ENCODE data around the gene MFSD6. TPM values are rescaled to one million over a fixed set of nuclear protein-coding genes. Genes with fewer than 3 reads are reported as not detected.
A peak's percentile ranks its signal among the peaks of the same experiment; 100 is the strongest.
"Not testable (repeated sequence)": the region's sequence is repeated elsewhere in the genome, so short reads cannot be mapped to it uniquely, and the experiment has no call there.

The MFSD6 gene
- 100 to 1,000 TPM in 2 of 7 donors, 10 to 100 TPM in 5; 31.9 to 130 (median 59.8) TPM for total RNA-seq
- polyA plus RNA-seq: 10 to 100 TPM in 1 of 3 donors, 1 to 10 TPM in 2; 5.0 to 10.1 (median 5.5) TPM
- long read RNA-seq, donor 1: 0 reads
- long read RNA-seq, donor 2, full-length matches to known transcripts: 5 of 5 reads
- long read RNA-seq, donor 2, partial matches to known transcripts: 0 of 5 reads
- long read RNA-seq, donor 2, other reads (novel, unspliced or antisense): 0 of 5 reads

DNA sequence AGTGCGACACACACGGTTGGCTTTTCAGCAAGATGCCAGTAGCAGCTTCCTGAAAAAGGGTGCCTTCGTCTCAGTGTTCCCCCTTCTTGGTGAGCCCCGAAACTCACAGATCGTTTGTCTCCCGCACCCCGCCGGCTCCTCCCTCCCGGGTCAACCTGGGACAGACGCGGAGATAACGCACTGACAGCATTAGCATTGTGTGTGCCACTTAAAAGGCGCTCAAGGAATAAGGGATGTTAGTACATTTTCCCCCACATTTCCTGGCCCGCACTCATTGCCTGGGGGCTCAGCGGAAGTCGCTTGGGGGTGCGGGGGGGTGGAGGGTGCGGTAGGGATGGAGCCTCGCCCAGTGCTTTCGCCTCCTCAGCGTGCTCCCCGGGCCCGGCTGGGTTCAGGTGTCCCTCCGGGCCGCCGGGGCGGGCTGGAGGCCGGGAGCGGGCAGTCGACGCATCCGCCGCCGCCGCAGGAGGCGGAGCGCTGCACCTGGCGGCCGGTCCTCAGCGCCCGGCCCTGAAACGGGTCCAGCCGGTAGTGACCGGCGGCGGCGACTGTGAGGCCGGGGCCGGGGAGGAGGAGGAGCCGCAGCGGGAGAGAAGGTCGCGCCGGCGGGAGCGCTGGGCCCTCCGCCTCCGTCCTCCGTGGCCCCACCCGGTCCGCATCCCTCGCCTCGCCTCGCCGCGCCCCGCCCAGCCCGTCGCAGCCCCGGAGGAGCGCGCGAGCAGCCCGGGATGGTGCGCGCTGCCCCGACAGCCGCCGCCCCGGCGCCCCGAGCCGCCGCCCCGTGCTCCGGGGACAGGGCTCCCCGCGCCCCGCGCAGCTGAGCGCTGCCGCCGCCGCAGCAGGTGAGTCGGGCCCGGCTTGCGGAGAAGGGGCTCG, at the start of gene MFSD6:
MFSD6 (plus strand) TSS at position 694 of the 876 bp plus-strand sequence. CDS start 27,675 bp downstream, outside the sequence.
- DNase-seq: peak; percentile 93
- WGBS, 5 donors: 0 to 3% (median 1%) methylated on average over 18 to 98 of the region's 98 CpGs

DNA sequence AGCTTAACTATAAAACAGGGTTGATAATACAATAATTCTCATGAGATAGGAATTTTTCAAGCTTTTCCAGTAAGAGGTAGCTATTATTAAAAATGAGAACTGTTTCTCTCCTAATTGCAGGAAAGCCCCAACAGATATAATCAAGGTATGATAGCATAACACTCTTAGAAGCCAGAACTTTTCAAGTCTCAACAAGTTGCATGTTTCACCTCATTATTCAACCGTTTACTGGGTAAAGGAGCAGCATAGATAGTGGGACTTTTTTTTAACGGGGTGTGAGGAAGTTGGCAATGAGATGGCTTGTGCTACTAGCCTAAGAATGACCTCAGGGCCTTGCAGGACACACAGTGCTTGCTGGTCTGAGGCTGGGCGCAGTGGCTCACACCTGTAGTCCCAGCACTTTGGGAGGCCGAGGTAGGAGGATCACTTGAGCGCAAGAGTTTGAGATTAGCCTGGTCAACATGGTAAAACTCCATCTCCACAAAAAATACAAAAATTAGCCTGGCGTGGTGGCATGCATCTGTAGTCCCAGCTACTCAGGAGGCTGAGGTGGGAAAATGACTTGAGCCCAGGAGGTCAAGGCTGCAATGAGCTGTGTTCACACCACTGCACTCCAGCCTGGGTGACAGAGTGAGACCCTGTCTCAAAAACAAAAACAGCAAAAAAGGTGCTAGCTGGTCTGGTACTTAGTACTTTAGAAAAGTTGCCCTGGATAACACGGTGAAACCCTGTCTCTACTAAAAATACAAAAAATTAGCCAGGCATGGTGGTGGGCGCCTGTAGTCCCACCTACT, 49.3 kb upstream of the MFSD6 start:
- DNase-seq; H3K27me3 ChIP-seq (replicated peaks in 1 of 7); intact Hi-C loops (cut with DNase I; ENCODE audit: low total_unique reads); H3K9me3 ChIP-seq; H3K4me3 ChIP-seq: not testable (repeated sequence)
- Histone ChIP-seq H3K27ac (peak overlapping the region in 6 of 8 donors; percentile 30 to 80 (median 76)), H3K4me1 (peaks cover 14 to 65% (median 35%) of the 10 kb centered on the region in 6 donors), H3K36me3 (peaks cover 0 to 29% (median 5%) of the 10 kb centered on the region in 6 donors)
- WGBS, 5 donors: 82 to 90% (median 84%) methylated on average over 8 of the region's 8 CpGs

More for the DNA sequence above, at the start of gene MFSD6:
- H3K36me3 ChIP-seq: no peaks in the 10 kb centered on the region
- H3K9me3 ChIP-seq: no peaks in the 10 kb centered on the region
- TF ChIP-seq POLR2AphosphoS5 (IDR thresholded peaks at IDR 0.05): peak in 2 of 3 donors; percentile 24 to 51
- TF ChIP-seq, protein P1, sequence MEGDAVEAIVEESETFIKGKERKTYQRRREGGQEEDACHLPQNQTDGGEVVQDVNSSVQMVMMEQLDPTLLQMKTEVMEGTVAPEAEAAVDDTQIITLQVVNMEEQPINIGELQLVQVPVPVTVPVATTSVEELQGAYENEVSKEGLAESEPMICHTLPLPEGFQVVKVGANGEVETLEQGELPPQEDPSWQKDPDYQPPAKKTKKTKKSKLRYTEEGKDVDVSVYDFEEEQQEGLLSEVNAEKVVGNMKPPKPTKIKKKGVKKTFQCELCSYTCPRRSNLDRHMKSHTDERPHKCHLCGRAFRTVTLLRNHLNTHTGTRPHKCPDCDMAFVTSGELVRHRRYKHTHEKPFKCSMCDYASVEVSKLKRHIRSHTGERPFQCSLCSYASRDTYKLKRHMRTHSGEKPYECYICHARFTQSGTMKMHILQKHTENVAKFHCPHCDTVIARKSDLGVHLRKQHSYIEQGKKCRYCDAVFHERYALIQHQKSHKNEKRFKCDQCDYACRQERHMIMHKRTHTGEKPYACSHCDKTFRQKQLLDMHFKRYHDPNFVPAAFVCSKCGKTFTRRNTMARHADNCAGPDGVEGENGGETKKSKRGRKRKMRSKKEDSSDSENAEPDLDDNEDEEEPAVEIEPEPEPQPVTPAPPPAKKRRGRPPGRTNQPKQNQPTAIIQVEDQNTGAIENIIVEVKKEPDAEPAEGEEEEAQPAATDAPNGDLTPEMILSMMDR (IDR thresholded peaks at IDR 0.05 in 8 of 11, conservative IDR thresholded peaks at IDR 0.05 in 3 of 11): peak in 1 of 11 experiments; percentile 15
- no peak for TF ChIP-seq POLR2A (IDR thresholded peaks at IDR 0.05)
- H3K4me1 ChIP-seq: peaks cover 8 to 55% (median 39%) of the 10 kb centered on the region in 6 donors
- H3K27ac ChIP-seq: peak within 1 kb of the TSS; percentile 91 to 96 (median 95)
- intact Hi-C loops (cut with DNase I; ENCODE audit: low total_unique reads): no loop called here
- peak within 1 kb of the TSS; percentile 48 to 83 (median 76) for H3K4me3 ChIP-seq
- peaks cover 0 to 7% (median 0%) of the 10 kb centered on the region in 7 donors for H3K27me3 ChIP-seq (replicated peaks in 1 of 7)

DNA sequence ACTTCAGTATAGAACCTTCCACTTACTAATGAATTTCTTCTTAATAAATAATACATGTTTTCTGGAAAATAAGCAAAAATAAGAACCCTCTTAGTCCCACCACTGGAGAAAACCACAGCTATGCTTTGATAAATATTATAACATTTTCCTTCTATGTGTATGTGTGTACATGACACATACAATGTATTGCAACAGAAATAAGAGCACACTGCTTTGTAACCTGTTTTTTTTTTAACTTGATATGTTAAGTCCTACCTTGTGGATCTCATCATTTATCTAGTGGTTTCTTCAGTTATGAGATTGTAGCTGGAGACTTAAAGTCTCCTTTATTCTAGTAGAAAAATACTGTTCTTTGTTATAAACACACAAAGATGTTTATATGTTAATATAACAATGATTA, 47.6 kb upstream of the MFSD6 start:
- H3K27ac ChIP-seq: peak overlapping the region in 5 of 8 donors; percentile 76 to 80 (median 77)
- H3K4me3 ChIP-seq: peak overlapping the region in 5 of 8 donors; percentile 25 to 63 (median 34)
- H3K9me3 ChIP-seq: no peaks in the 10 kb centered on the region
- intact Hi-C loops (cut with DNase I; ENCODE audit: low total_unique reads): no loop called here
- no peaks in the 10 kb centered on the region for H3K27me3 ChIP-seq (replicated peaks in 1 of 7)
- TF ChIP-seq POLR2A (IDR thresholded peaks at IDR 0.05): no peak
- no peak for TF ChIP-seq POLR2AphosphoS5 (IDR thresholded peaks at IDR 0.05)
- TF ChIP-seq, protein P1 (IDR thresholded peaks at IDR 0.05 in 8 of 11, conservative IDR thresholded peaks at IDR 0.05 in 3 of 11): no peak
- H3K4me1 ChIP-seq: peaks cover 14 to 56% (median 31%) of the 10 kb centered on the region in 6 donors
- H3K36me3 ChIP-seq: peaks cover 0 to 46% (median 9%) of the 10 kb centered on the region in 6 donors
- no peak for DNase-seq

DNA sequence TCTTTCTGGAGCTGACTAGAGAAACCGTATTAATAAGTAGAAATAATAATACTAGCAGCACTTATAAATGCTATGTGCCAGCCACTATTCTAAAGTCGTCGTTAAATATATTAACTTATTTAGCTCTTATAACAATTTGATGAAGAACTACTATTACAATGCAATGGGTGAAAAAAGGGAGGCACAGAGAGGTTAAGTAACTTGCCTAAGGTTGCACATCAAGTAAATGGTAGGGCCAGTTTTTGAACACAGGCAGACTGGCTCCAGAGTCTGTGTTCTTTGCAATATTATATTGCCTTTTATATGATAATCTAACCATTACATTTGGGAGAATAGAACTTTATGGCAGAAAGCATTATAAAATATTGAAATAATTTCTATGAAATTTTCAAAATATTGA, 47.2 kb upstream of the MFSD6 start:
- H3K4me1 ChIP-seq: peaks cover 14 to 52% (median 29%) of the 10 kb centered on the region in 6 donors
- H3K27me3 ChIP-seq (replicated peaks in 1 of 7): no peaks in the 10 kb centered on the region
- intact Hi-C loops (cut with DNase I; ENCODE audit: low total_unique reads): no loop called here
- no peaks in the 10 kb centered on the region for H3K9me3 ChIP-seq
- H3K36me3 ChIP-seq: peaks cover 0 to 48% (median 10%) of the 10 kb centered on the region in 6 donors
- peak overlapping the region in 1 of 8 donors; percentile 77 for H3K27ac ChIP-seq
- TF ChIP-seq POLR2A (IDR thresholded peaks at IDR 0.05): no peak
- TF ChIP-seq, protein P1 (IDR thresholded peaks at IDR 0.05 in 8 of 11, conservative IDR thresholded peaks at IDR 0.05 in 3 of 11): no peak
- no peak for TF ChIP-seq POLR2AphosphoS5 (IDR thresholded peaks at IDR 0.05)
- no peak overlapping the region for H3K4me3 ChIP-seq
- 95 to 98% (median 97%) methylated on average over 3 of the region's 3 CpGs for WGBS, 5 donors
- DNase-seq: no peak
